ENCODE data around the gene CDA. TPM values are rescaled to one million over a fixed set of nuclear protein-coding genes. Genes with fewer than 3 reads are reported as not detected.

The CDA gene
- total and polyA plus RNA-seq, 2 of the 8 experiments (the other 6 are each of a cell fraction or from before 2014, with no cell fraction given): 4.4 to 11.3 TPM

DNA sequence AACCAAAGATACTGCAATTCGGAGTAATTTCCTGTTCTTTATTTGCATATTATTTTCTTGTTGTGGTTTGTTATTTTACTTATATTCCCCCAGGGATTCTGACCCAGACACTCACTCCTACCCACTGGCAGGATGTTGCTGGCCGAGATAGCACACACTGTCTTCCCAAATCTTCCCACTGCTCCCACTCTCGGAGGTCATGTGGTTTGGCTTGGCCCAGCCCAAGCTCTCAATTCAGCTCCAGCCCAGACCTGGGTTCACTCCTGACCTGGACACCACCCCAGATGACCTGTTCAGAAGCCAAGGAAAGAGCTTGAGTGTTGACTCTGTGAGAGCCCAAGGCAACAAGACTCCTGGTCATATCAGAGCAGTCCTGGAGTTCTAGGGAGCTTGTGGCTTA is 37.7 kb upstream of the CDA start (continued):
- TF ChIP-seq, protein P1, sequence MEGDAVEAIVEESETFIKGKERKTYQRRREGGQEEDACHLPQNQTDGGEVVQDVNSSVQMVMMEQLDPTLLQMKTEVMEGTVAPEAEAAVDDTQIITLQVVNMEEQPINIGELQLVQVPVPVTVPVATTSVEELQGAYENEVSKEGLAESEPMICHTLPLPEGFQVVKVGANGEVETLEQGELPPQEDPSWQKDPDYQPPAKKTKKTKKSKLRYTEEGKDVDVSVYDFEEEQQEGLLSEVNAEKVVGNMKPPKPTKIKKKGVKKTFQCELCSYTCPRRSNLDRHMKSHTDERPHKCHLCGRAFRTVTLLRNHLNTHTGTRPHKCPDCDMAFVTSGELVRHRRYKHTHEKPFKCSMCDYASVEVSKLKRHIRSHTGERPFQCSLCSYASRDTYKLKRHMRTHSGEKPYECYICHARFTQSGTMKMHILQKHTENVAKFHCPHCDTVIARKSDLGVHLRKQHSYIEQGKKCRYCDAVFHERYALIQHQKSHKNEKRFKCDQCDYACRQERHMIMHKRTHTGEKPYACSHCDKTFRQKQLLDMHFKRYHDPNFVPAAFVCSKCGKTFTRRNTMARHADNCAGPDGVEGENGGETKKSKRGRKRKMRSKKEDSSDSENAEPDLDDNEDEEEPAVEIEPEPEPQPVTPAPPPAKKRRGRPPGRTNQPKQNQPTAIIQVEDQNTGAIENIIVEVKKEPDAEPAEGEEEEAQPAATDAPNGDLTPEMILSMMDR (IDR thresholded peaks at IDR 0.05; ENCODE audit: control extremely low read depth in 1 of 3, insufficient read depth in 1 of 3, low read depth in 1 of 3, low read length in 3 of 3): no peak
- TF ChIP-seq ZNF274 (IDR thresholded peaks at IDR 0.05; ENCODE audit: borderline replicate concordance, extremely low read depth, low read length) (no peak), CEBPB (IDR thresholded peaks at IDR 0.05; ENCODE audit: low read depth, low read length) (no peak), PHF8 (conservative IDR thresholded peaks at IDR 0.05; ENCODE audit: low read depth, low read length) (no peak), BCL11A (IDR thresholded peaks at IDR 0.05; ENCODE audit: low read depth in 2 of 2, low read length in 2 of 2) (no peak), CTBP2 (IDR thresholded peaks at IDR 0.05; ENCODE audit: borderline replicate concordance, insufficient read depth, insufficient read length, low read length) (no peak), FOSL1 (IDR thresholded peaks at IDR 0.05; ENCODE audit: insufficient read depth, low read depth, low read length) (no peak)

All from H1 (cell line).